GM06990 (cell line): ENCODE data around the gene RPTOR.

ENCODE experiments used
- DNase-seq: peaks from one replicate; pipeline ENCODE4 v3.0.0-alpha.2; 2011; ENCODE audit not compliant: insufficient read length; ENCODE audit errors: extremely low read depth
- H3K27me3 ChIP-seq: replicated peaks from 2 replicates; pipeline ENCODE4 v1.6.0; 2011; ENCODE audit warnings: low read length; ENCODE audit not compliant: control insufficient read depth, insufficient read depth
- H3K36me3 ChIP-seq: 2 replicates; pipeline ENCODE4 v1.5.1; 2011; ENCODE audit warnings: low read length; ENCODE audit not compliant: control insufficient read depth, insufficient read depth
- H3K4me3 ChIP-seq: replicated peaks from 2 replicates; pipeline ENCODE4 v1.5.1; 2011; ENCODE audit warnings: low read depth, mild to moderate bottlenecking, control low read depth, low read length
- TF ChIP-seq, protein P1 (sequence below): IDR thresholded peaks from 2 replicates; pipeline ENCODE4 v1.5.1; 2011; ENCODE audit warnings: low read length, control low read depth, mild to moderate bottlenecking, inconsistent platforms; ENCODE audit not compliant: insufficient read depth, poor library complexity, severe bottlenecking

RPTOR gene

DNA sequence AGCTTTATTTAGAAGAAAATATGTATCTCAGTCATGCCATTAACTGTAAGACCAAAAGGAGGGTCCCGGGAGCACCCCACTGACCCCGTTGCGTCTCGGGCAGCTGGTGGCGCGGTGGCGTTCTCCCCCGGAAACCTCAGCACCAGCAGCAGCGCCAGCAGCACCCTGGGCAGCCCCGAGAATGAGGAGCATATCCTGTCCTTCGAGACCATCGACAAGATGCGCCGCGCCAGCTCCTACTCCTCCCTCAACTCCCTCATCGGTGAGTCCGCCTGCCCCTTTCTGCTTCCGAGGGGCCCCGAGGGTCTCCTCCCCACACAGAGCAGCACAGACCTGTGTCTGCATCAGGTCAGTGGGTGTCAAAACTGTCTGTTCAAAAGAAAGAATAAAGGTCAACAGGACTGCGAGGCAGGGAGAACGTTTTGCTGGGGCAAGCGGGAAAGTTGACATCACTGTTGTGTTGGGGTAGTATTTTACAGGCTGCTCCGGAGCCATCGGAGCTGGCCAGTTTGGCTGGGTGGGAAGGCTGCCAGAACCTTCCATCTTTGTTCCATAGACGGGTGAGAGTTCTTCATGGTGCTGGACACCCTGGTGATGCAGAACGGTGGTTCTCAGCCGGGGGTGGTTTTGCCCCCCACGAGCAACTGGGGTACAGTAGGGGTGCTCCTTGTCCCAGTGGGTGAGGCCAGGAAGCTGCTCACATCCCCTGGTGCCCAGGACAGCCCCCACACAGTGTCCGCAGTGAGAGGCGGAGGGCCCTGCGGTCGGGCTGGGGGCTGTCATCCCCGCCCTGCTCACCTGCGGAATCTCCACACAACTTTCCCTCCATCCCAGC, 349.2 kb downstream of the RPTOR start:
- no peaks in the 10 kb centered on the region for H3K27me3 ChIP-seq
- TF ChIP-seq, protein P1, sequence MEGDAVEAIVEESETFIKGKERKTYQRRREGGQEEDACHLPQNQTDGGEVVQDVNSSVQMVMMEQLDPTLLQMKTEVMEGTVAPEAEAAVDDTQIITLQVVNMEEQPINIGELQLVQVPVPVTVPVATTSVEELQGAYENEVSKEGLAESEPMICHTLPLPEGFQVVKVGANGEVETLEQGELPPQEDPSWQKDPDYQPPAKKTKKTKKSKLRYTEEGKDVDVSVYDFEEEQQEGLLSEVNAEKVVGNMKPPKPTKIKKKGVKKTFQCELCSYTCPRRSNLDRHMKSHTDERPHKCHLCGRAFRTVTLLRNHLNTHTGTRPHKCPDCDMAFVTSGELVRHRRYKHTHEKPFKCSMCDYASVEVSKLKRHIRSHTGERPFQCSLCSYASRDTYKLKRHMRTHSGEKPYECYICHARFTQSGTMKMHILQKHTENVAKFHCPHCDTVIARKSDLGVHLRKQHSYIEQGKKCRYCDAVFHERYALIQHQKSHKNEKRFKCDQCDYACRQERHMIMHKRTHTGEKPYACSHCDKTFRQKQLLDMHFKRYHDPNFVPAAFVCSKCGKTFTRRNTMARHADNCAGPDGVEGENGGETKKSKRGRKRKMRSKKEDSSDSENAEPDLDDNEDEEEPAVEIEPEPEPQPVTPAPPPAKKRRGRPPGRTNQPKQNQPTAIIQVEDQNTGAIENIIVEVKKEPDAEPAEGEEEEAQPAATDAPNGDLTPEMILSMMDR, result no peak
- H3K4me3 ChIP-seq, result no peak overlapping the region
- H3K36me3 ChIP-seq, result peaks cover 17% of the 10 kb centered on the region
- DNase-seq, result no peak

DNA sequence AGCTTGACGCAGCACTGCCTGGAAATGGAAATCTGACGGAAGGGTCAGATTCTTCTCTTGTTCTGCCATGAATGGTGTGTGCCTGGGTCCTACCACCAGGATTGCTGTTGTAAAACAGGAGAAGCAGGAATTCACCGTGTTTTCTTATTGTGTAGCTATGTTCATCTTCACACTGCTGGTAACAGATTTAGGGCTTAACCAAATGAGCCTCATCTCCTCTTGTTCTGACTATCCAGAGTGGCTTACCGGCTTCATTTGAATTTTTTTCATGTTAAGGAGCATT, 349.7 kb downstream of the RPTOR start:
- Histone ChIP-seq H3K27me3 (no peaks in the 10 kb centered on the region), H3K36me3 (peaks cover 15% of the 10 kb centered on the region), H3K4me3 (no peak overlapping the region)
- no peak for DNase-seq
- TF ChIP-seq, protein P1, result no peak

DNA sequence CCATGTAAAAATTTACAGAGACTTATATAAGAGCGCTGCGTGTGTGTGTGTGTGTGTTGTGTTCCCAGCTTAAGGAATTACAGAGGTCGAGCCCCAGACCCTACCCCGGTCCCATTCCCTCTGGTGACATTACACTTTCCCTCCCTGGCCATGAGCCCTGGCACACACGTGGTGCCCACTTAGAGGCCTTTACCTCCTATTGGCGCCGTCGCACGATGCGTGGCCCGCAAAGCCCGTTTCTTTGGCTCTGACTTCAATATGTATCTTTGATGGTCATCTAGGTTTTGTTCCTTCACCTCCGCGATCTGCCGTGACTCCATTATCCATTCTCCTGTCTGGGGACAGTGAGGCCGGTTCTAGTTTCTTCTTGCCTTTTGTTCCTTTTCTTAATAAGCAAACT, 350.1 kb downstream of the RPTOR start:
- Histone ChIP-seq H3K36me3 (peaks cover 15% of the 10 kb centered on the region), H3K4me3 (no peak overlapping the region), H3K27me3 (no peaks in the 10 kb centered on the region)
- DNase-seq, result no peak
- TF ChIP-seq, protein P1, result no peak

DNA sequence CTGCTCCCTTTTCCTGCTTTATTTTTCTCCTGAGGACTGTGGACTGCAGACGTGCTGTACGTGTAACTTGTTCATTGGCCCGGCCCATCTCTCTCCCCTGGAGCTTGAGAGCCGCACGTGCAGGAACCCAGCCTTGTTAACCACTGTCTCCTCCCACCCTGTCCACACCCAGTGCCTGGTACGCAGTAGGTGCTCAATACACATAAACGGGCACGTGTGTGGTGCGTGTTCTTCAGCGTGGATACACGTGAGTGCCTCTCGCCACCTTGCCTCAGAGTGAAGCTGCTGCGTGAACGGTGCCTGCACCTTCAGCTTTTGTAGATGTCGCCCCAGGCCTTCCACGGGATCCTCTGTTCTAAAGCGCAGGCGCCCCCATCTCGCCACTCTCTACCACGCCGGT, 350.7 kb downstream of the RPTOR start:
- no peak overlapping the region for H3K4me3 ChIP-seq
- DNase-seq, result no peak
- H3K36me3 ChIP-seq, result peaks cover 17% of the 10 kb centered on the region
- TF ChIP-seq, protein P1, result no peak
- H3K27me3 ChIP-seq, result no peaks in the 10 kb centered on the region

DNA sequence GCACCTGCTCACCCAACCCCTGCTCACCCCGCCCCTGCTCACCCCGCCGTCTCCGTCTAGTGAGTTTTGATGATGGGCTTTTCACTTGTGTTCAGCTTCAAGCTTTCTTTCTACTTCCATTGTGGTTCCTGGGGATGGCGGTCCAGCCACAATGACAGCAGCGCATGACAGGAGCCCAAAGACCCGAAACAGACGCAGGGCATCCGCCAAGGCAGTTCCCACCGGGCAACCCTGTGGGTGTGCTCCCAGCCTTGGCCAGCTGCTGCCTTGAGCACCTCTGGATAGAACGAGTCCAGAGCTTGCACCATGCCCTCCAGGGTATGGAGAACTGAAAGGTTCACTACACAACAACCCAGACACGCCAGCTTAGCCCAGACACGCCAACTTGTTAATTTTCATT, 354.1 kb downstream of the RPTOR start:
- DNase-seq, result no peak
- Histone ChIP-seq H3K36me3 (peaks cover 10% of the 10 kb centered on the region), H3K27me3 (no peaks in the 10 kb centered on the region), H3K4me3 (no peak overlapping the region)
- TF ChIP-seq, protein P1, result no peak
